Activated T-cell treated with anti-CD3 and anti-CD28 coated beads, Interleukin-2, amount 50 U/mL, for 4 hours (primary cell): ENCODE data around the gene MRPL33. TPM values are rescaled to one million over a fixed set of nuclear protein-coding genes. Genes with fewer than 3 reads are reported as not detected.
"Not testable (repeated sequence)": the region's sequence is repeated elsewhere in the genome, so short reads cannot be mapped to it uniquely, and the experiment has no call there.

Experiments used
- ATAC-seq, 2 donors: fragments of 200-7000 bp; cut with Tn5 transposase; one replicate each; pipeline ENCODE4 v1.10.0; 2021
- DNase-seq: peaks from one replicate; pipeline ENCODE4 v3.0.0-alpha.2; 2020
- H3K27me3 Mint-ChIP-seq: one replicate; pipeline ENCODE4 v1.8.0; 2021; ENCODE audit warnings: low read depth, mixed read lengths
- H3K36me3 Mint-ChIP-seq: one replicate; pipeline ENCODE4 v1.8.0; 2022; ENCODE audit warnings: mixed read lengths; ENCODE audit not compliant: insufficient read depth
- H3K4me1 Mint-ChIP-seq: one replicate; pipeline ENCODE4 v1.8.0; 2021; ENCODE audit warnings: low read depth, mixed read lengths
- H3K4me3 Mint-ChIP-seq: one replicate; pipeline ENCODE4 v1.8.0; 2021; ENCODE audit warnings: mild to moderate bottlenecking, moderate library complexity, mixed read lengths
- H3K9me3 Mint-ChIP-seq: one replicate; pipeline ENCODE4 v1.8.0; 2021; ENCODE audit warnings: mixed read lengths
- total RNA-seq, 3 donors: library from RNA; stranded (reverse); gene quantifications; one replicate each; pipeline ENCODE4 v1.2.1, GENCODE V29; 2021

Gene MRPL33
- total RNA-seq, 3 donors from 2014 or later: 67.9 to 84.5 (median 68.4) TPM

DNA sequence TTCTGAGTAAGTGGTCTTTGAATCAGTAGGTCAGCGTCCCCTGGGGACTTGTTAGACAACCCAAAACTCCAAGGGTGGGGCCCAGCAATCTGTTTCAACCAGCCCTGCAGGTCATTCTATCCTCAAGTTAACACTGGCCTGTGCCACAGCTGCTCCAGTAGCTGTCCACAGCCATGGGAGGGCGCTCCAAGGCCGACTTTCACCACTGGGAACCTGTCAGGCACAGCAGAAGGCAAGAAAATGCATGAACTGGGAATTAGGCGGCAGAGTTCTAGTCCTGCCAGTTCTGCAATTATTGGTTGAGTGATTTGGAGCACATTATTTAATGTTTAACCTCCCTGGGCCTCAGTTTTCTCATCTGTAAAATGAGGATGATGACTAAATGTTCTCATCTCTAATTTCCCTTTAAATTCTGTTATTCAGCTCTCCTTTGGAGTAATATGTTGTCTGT lies 17.4 kb upstream of the MRPL33 start:
- DNase-seq (peak; percentile 67), ATAC-seq (peak; percentile 87 to 97)
- Mint-ChIP-seq H3K27me3 (peaks cover 8% of the 10 kb centered on the region), H3K36me3 (no peaks in the 10 kb centered on the region), H3K4me3 (no peak overlapping the region), H3K9me3 (no peaks in the 10 kb centered on the region), H3K4me1 (no peaks in the 10 kb centered on the region)

DNA sequence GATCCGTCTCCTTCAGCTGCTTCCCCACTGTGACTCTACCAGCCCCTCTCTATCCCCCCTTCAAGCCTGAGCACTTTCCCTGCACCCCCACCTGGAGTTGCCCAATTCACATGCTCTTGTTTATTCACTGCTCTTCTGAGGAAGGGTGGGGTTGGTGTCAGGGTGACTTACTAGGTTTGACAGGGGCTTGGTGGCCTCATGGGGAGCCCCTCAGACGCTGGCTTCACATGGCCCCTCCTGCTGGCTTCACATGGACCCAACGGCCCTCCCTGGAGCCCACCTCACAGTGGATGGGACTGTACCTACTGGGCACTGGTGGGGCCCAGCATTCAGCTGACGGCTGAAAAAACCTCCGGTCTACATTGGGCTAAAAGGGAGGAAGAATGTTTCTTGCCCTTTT lies 16.7 kb upstream of the MRPL33 start:
- no peaks in the 10 kb centered on the region for H3K4me1 Mint-ChIP-seq
- peaks cover 8% of the 10 kb centered on the region for H3K27me3 Mint-ChIP-seq
- ATAC-seq (no peak), DNase-seq (no peak)
- no peak overlapping the region for H3K4me3 Mint-ChIP-seq
- H3K9me3 Mint-ChIP-seq: no peaks in the 10 kb centered on the region
- H3K36me3 Mint-ChIP-seq: no peaks in the 10 kb centered on the region

DNA sequence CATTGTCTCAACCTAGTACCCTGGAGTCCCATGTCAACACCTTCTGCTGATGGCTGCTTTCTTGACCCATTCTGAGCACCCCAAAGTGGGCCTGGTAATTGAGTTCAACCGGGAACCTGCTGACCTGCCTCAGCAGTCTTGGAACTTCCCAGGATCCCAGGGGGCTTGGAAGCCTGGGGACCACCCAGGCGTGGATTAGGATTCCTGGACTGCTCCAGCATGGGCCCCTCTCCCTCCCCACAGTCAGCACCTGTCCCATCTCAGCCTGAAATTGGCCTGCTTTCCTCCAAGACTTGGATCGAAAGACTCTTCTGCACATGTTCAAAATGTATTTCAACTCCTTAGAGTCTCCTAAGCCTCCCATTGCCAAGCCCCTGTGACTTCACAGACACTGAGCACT lies 15.4 kb upstream of the MRPL33 start:
- Mint-ChIP-seq H3K36me3 (no peaks in the 10 kb centered on the region), H3K4me1 (no peaks in the 10 kb centered on the region), H3K9me3 (no peaks in the 10 kb centered on the region), H3K27me3 (peaks cover 8% of the 10 kb centered on the region), H3K4me3 (no peak overlapping the region)
- no peak for ATAC-seq
- DNase-seq: no peak

- Mint-ChIP-seq H3K9me3 (no peaks in the 10 kb centered on the region), H3K36me3 (no peaks in the 10 kb centered on the region), H3K4me1 (no peaks in the 10 kb centered on the region), H3K4me3 (no peak overlapping the region), H3K27me3 (peaks cover 8% of the 10 kb centered on the region)
- ATAC-seq (no peak), DNase-seq (no peak)
Measured at GRCh38 chr2:27756544-27757498, 14.7 kb upstream of the MRPL33 start.

GRCh38 chr2:27762951-27763906 lies 8.3 kb upstream of the MRPL33 start:
- H3K4me1 Mint-ChIP-seq: peaks cover 12% of the 10 kb centered on the region
- DNase-seq: no peak
- H3K36me3 Mint-ChIP-seq: no peaks in the 10 kb centered on the region
- peaks cover 6% of the 10 kb centered on the region for H3K27me3 Mint-ChIP-seq
- no peak for ATAC-seq
- H3K9me3 Mint-ChIP-seq: no peaks in the 10 kb centered on the region
- H3K4me3 Mint-ChIP-seq: no peak overlapping the region

- no peaks in the 10 kb centered on the region for H3K9me3 Mint-ChIP-seq
- H3K36me3 Mint-ChIP-seq: no peaks in the 10 kb centered on the region
- ATAC-seq (no peak), DNase-seq (no peak)
- H3K4me3 Mint-ChIP-seq: no peak overlapping the region
- peaks cover 6% of the 10 kb centered on the region for H3K27me3 Mint-ChIP-seq
- H3K4me1 Mint-ChIP-seq: peaks cover 12% of the 10 kb centered on the region
Measured at GRCh38 chr2:27763907-27764267, 7.6 kb upstream of the MRPL33 start.

- not testable (repeated sequence) for ATAC-seq, H3K27me3 Mint-ChIP-seq, H3K4me3 Mint-ChIP-seq, H3K9me3 Mint-ChIP-seq, DNase-seq, H3K36me3 Mint-ChIP-seq
- H3K4me1 Mint-ChIP-seq: peaks cover 12% of the 10 kb centered on the region
Measured at GRCh38 chr2:27764526-27764925, 7.0 kb upstream of the MRPL33 start.

DNA sequence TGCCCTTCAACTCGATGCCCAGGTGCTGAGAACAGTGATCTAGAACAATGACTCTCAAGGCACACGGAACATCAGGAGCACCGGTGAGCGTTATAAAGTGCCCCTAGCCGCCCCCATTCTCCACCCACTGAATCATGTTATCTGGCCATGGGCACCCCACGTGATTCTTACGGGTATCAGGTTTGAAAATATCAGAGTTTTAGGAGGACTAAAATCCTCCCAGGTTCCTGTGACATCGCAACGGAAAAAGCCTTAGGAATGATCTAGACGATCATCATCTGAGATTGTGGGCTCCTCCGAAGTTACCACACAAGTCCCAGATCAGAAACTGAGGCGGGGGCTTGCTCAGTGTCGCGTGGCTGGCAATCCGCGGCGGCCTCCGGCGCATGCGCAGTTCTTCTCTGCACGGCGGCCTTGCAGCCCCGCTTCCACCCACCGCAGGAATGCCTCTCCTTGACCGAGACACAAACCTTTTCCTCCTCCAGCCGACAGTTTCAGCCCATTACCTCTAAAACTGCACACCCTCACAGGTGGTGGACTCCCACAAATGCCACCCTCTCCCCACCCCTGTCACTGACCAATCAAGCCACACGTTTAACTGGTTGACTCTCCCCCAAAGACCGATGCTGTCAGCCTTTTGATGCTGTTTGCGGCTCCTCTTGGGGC lies 5.8 kb upstream of the MRPL33 start:
- Mint-ChIP-seq H3K4me1 (peaks cover 13% of the 10 kb centered on the region), H3K4me3 (peak overlapping the region; percentile 63), H3K27me3 (peaks cover 6% of the 10 kb centered on the region), H3K36me3 (no peaks in the 10 kb centered on the region), H3K9me3 (no peaks in the 10 kb centered on the region)
- ATAC-seq (peak; percentile 61 to 78), DNase-seq (peak; percentile 51)

GRCh38 chr2:27766287-27766661 lies 5.2 kb upstream of the MRPL33 start:
- no peaks in the 10 kb centered on the region for H3K36me3 Mint-ChIP-seq
- peaks cover 15% of the 10 kb centered on the region for H3K4me1 Mint-ChIP-seq
- DNase-seq: no peak
- H3K27me3 Mint-ChIP-seq: peaks cover 6% of the 10 kb centered on the region
- no peak for ATAC-seq
- peak overlapping the region; percentile 63 for H3K4me3 Mint-ChIP-seq
- H3K9me3 Mint-ChIP-seq: no peaks in the 10 kb centered on the region

GRCh38 chr2:27771202-27771547 lies 344 bp upstream of the MRPL33 start:
- H3K36me3 Mint-ChIP-seq: peaks cover 20% of the 10 kb centered on the region
- DNase-seq (no peak), ATAC-seq (peak in 1 of 2 donors; percentile 20)
- no peaks in the 10 kb centered on the region for H3K27me3 Mint-ChIP-seq
- H3K4me3 Mint-ChIP-seq: peak overlapping the region; percentile 99
- no peaks in the 10 kb centered on the region for H3K9me3 Mint-ChIP-seq
- H3K4me1 Mint-ChIP-seq: peaks cover 35% of the 10 kb centered on the region

DNA sequence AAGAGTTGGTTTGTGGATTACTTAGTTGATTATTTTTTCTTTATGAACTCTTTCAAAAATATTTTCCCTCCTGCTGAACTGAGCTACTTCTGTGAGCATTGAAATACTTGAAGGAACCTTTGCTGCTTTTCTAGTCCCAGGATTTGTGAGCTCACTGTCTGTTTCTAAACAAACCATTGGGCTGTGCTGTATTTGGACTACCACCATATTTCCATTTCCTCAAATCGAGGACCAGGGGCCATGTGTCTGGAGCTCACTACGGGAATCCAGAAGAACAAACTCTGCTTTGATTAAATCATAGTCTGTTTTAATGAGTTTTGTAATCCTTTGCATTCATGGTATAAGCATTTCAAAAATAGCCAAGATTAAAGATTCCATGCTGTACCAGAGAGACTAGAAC lies 1.3 kb downstream of the MRPL33 start:
- Mint-ChIP-seq H3K27me3 (no peaks in the 10 kb centered on the region), H3K36me3 (peaks cover 25% of the 10 kb centered on the region), H3K4me3 (peak overlapping the region; percentile 99), H3K9me3 (no peaks in the 10 kb centered on the region), H3K4me1 (peaks cover 39% of the 10 kb centered on the region)
- ATAC-seq (no peak), DNase-seq (no peak)

DNA sequence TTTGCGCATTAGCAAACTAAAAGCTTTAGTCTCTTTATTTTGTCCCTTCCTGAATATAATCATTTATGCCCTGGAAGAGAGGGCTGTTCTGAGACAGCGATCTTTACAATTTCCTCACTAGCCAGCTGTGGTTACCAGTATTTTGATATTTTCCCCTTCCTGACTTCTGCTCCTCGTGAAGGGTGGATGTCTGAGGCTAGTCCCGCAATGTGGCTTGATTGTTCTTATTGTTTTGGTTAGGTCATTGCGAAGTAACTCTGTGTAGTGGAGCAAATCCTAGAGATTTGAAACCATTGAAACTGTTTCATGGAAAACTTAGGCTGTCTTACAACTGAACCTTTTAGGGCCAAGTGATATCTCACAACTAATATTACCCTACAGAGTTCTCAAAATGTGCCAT lies 2.4 kb downstream of the MRPL33 start:
- no peak for DNase-seq
- Mint-ChIP-seq H3K4me3 (peak overlapping the region; percentile 99), H3K9me3 (no peaks in the 10 kb centered on the region), H3K27me3 (no peaks in the 10 kb centered on the region), H3K4me1 (peaks cover 48% of the 10 kb centered on the region), H3K36me3 (peaks cover 34% of the 10 kb centered on the region)
- no peak for ATAC-seq

GRCh38 chr2:27776097-27776496 lies 4.6 kb downstream of the MRPL33 start:
- ATAC-seq (no peak), DNase-seq (no peak)
- H3K9me3 Mint-ChIP-seq: no peaks in the 10 kb centered on the region
- H3K36me3 Mint-ChIP-seq: peaks cover 48% of the 10 kb centered on the region
- no peak overlapping the region for H3K4me3 Mint-ChIP-seq
- H3K4me1 Mint-ChIP-seq: peaks cover 50% of the 10 kb centered on the region
- H3K27me3 Mint-ChIP-seq: no peaks in the 10 kb centered on the region

DNA sequence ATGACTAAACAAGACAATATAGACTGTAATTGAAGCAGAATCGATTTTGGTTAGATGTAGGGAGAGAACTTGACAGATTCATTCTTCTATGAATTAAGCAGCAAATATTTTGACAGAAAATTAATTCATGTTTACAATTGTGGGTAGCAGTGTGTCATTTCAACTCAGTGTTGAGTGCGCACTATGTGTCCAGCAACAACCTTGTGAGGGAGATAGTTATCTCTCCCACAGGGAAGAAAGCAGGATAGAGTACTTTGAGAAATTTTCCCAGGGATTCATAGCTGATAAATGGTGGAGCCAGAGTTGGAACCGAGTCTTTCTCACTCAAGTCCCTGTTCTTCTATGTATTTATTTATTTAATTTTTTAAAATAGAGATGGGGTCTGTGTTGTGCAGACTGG lies 5.2 kb downstream of the MRPL33 start:
- no peak for DNase-seq
- Mint-ChIP-seq H3K4me1 (peaks cover 49% of the 10 kb centered on the region), H3K4me3 (no peak overlapping the region), H3K36me3 (peaks cover 51% of the 10 kb centered on the region), H3K9me3 (no peaks in the 10 kb centered on the region), H3K27me3 (no peaks in the 10 kb centered on the region)
- ATAC-seq: no peak
